Hepatic stellate cell (primary cell): Measurements from ENCODE around the gene IL1R1.

ENCODE experiments used
- DNase-seq: peaks from one replicate; pipeline ENCODE4 v3.0.0; 2011; ENCODE audit warnings: low spot score

IL1R1 gene

DNA sequence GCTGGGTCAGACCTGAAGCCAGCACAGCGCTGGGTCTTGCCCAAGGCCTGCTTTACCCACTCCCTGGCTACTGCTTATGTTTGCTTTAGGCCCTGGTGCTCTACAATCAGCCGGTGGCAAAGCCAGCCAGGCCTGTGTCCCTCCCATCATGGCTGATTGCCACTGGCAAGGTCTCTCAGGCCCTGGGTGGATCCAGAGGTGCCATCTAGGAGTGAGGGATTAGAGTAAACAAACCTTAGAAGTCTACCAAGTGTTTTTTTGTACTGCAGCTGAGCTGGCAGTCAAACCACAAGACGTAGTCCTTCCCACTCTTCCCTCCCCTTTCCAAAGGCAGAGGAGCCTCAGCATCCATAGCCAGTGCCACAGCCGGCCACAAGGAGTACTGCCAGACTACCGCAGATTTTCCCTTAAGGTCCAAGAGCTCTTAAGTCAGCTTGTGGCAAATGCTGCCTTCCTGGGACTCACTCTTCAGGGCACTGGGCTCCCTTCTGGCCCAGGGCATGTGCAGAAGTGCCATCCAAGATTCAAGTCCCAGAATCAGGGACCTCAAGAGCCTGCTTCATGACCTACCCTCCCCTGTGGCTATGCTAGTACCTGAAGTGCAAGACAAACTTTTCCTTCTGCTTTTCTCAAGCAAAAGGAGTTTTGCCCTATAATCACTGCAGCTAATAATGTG, 64.3 kb downstream of the IL1R1 start:
- no peak for DNase-seq

DNA sequence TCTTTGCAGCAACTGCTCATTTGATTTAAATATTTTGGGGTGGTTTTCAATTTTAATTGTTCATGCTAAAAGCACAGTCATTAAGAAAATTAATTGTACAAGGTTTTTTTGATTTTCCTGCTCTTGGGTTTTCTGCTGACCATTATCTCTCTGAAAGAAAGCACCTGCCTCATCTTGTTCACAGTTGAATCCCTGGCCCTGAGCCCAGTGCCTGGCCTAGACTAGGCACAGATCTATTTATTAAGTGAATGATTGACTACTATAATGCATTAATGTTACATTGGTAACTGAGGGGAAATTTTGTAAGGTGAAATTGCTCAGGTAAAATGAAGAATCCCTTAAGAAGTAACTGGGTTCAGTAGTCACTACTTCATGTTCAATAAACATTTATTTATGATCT, 66.2 kb downstream of the IL1R1 start:
- DNase-seq: no peak

DNA sequence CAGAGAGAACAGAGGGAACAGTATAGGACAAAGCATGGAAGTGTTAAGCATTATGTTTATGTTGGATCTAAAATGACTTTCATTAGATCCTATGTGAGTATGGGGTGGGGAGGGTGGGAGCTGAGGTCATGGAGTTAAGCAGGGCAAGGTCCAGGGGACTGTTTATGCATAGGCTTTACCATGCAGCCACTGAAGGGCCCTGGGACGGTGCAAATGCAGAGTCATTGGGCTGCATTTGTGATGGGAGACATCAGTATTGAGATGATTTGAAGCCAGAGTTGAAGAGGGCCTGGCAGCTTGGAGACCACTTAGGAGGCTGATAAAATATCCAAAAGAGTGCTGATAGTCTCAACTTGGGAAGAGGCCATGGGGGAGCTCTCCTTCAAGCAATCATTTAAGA, 66.9 kb downstream of the IL1R1 start:
- no peak for DNase-seq

DNA sequence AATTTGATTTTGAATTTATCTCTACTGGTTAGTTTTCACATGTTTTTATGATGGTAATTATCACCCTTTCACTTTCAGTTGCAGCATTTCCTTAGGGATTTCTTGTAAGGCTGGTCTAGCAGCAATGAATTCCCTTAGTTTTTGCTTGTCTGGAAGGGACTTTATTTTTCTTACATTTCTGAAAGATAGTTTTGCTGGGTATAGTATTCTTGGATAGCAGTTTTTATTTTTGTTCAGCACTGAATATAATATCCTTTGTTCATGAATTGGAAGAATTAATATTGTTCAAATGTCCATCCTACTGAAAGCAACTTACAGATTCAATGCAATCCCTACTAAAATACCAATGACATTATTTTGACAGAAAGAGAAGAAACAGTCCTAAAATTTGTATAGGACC, 74.5 kb downstream of the IL1R1 start:
- no peak for DNase-seq

DNA sequence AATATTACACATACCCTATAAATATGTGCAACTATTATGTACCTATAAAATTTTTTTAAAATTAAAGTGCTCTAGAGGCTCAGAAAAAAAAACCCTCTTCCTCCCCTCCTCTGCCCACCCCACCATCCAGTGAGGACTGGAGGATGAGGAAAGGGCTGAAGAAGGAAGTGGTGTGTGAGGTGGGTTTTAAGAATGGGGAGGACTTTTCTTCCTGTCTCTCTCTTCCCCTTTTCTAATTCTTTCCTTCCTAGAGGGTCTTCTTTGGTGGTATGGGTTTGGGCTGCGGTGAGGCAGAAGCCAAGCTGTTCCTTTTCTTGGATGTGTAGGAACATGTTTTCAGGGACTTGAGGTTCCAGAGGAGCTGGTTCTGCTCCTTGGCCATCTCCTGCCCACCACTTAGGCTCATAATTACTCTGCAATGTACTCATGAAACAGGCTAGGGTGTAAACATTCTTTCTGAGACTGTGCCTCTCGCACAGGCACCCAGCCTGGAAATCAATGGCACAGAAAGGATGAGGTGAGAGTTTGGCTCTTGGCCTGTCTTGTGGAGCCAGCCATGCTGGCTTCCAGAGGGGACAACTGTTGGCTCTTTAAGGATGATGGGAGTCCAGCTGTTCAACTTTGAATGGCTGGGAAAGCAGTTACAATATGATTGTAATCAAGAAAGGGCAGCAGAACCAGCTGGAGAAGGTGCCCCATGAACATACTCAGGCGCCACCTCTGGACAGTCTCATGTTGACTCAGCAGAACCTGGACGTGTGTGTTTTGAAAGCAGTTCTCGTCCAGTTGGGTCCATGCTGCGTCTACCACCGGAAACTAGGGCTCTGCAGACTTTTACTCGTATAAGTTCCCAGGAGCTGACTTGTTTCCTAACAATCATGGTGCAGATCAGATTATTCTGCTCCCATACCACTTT, 82.5 kb downstream of the IL1R1 start:
- DNase-seq: no peak

DNA sequence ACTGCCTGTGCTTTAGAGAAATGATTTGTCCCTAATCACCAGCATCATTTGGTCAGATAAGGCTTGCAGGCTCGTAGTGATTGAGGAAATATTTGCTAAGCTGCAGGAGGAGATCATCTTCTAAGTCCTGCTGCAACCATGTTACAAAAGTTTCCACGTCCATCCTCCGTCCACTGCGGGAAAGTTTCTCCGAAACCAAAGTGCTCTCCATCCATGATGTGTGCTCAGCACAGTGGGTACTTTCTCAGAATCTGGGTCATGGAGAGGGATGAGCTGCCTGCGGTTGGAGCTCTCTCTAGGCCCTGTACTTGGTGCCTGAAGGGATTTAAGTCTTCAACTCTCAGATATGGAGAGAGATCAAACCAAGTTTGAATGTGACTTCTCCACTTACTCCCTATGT, 83.6 kb downstream of the IL1R1 start:
- DNase-seq: no peak

DNA sequence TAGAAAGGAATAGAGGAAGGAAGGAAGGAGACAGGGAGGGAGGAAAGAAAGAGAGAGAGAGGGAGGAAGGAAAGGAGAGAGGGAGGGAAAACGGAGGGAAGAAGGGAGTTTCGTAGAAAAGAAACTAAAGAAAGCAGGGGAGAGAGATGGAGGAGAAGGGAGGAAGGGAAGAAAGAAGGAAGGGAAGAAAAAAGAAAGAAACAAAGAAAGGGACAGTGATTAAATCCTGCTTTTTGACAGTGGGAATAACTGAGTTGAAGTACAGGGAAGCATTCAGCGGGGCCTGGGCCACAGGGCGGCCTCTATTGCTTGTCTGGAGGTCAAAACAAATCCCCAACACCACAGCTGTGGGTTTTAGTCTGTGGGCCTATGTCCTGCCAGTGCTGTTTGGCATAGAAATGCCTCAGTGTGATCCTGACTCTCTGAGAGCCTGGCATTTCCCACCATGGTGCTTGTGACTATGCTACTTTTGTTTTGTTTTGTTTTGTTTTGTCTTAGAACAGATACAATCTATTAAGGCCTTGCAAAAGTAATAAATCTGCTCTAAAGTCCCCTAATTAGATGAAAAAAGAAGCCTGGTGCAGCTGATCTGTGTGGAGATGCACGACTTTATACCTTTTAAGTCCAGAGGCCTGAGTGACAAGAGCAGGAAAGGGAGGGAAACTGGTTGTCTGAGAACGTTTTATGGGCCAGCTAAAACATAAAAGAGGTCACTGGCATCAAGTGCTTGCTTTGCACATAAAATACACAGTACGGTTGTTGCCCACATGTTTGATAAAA, 84.3 kb downstream of the IL1R1 start:
- DNase-seq: no peak

DNA sequence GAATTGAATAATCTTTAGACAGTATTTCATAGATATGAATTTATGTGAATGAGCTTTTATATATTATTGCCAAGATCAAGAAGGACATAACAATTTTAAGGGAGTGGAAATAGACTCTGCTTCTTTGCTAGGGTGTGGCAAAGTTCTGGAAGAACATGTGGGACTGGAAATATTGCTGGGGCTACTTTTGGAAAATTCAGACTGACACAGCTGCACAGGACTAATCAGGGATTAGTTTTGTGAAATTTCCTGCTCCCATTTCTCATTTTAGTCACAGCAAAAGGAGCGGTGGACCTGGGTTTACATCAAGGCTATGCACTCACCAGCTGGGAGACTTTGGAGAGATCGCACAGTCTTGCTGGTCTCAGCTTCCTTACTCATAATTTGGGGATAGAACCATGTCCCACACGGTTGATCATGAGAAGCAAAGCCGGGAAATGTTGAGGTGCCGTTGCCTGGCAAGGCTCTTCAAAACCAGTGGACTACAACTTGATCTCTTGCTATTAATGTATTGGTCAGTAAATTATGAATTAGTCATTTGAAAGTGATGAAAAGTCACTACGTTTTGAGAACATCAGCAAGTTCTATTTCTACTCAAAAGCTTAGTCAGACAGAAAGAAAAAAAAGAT, 86.7 kb downstream of the IL1R1 start:
- no peak for DNase-seq
